Hepatocyte (in vitro differentiated cells): ENCODE results near the gene NCOR1.

Source experiments
- CTCF ChIP-seq: fragments of 200-600 bp; sonication (generic); IDR thresholded peaks from 2 replicates; pipeline ENCODE4 v1.5.1; 2016; ENCODE audit warnings: antibody characterized with exemption, mild to moderate bottlenecking; ENCODE audit not compliant: poor library complexity
- EZH2 ChIP-seq: fragments of 200-600 bp; sonication (generic); IDR thresholded peaks from 2 replicates; pipeline ENCODE4 v1.6.1; 2016; ENCODE audit warnings: antibody characterized with exemption, mild to moderate bottlenecking, borderline replicate concordance
- EZH2phosphoT487 ChIP-seq: fragments of 200-600 bp; sonication (generic); IDR thresholded peaks from one replicate; pipeline ENCODE4 v1.6.1; 2018; ENCODE audit warnings: antibody characterized with exemption, mild to moderate bottlenecking, low read depth, moderate library complexity; ENCODE audit not compliant: unreplicated experiment, severe bottlenecking

GRCh38 chr17:16027708-16028584, 187.4 kb downstream of the NCOR1 start:
- TF ChIP-seq CTCF (no peak), EZH2 (no peak), EZH2phosphoT487 (no peak)
